ENCODE results near the gene FBN3. TPM values are rescaled to one million over a fixed set of nuclear protein-coding genes. Genes with fewer than 3 reads are reported as not detected.

The FBN3 gene
- total and polyA plus RNA-seq, 2 donors (not counting 1 experiment from before 2014, with no cell fraction given) = not detected

DNA sequence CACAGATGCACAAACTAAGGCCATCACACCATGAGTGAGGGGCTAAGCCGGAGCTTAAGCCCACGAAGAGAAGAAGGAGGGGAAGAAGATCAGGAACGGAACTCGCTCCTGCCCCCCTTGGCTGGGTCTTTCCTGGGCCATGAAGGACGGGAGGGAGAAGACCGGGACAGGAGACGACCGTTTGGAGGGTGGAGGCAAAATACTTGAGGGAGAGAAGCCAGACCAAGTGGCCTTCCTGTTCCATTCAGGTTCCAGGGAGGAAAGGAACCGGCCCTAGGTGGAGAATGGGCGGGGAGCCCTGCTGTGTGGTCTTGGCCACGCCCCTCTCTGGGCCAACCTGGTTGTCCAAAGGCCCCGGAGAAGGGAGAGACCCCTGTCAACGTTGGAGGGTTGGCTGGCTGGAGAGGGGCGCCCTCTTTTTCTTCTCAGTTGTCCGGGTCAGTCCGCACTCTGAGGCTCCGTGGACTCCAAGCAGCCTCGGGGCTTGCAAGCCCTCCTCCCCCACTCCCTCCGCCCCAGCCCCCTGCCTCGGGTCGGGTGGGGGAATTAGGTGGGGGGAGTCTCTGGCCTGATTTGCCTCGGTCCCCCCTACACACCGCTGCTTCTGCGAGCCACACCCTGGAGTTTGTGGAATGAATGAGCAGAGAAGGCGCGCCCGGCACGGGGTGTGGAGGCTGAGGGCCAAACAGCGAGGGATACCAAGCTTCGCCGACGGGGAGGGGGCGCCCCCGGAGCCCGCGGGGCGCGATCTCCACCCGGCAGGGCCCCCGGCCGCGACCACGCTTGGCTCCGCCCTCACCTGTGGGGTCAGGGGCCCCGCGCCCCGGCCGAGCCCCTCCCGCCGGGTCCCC, 757 bp downstream of the FBN3 start:
- no peaks in the 10 kb centered on the region for H4K20me1 ChIP-seq (ENCODE audit: control insufficient read depth, insufficient read depth, low read length, poor library complexity, severe bottlenecking)
- no peak for DNase-seq
- 7% methylated on average over 32 of the region's 50 CpGs for WGBS (ENCODE audit: insufficient coverage)
- intact Hi-C loops (cut with micrococcal nuclease) = no loop called here
- H3K9ac ChIP-seq (ENCODE audit: low read length) = peak overlapping the region; percentile 35
- no peak overlapping the region for H3K27ac Mint-ChIP-seq
- H3K36me3 ChIP-seq (replicated peaks in 1 of 2; ENCODE audit: control extremely low read depth in 1 of 2, control insufficient read depth in 1 of 2, extremely low read depth in 1 of 2, insufficient read depth in 2 of 2, low read length in 1 of 2) = no peaks in the 10 kb centered on the region
- CTCF ChIA-PET = no interaction called here
- TF ChIP-seq CTCF (IDR thresholded peaks at IDR 0.05) = no peak
- TF ChIP-seq EZH2 (IDR thresholded peaks at IDR 0.05; ENCODE audit: borderline replicate concordance, insufficient read depth, low read depth, low read length, poor library complexity, severe bottlenecking) = no peak
- ATAC-seq (ENCODE audit: low read depth) = peak; percentile 21
- no peak overlapping the region for H3K27ac ChIP-seq (ENCODE audit: low read length in 2 of 2)
- H3K4me1 Mint-ChIP-seq = peaks cover 14% of the 10 kb centered on the region
- no peaks in the 10 kb centered on the region for H3K9me3 Mint-ChIP-seq (ENCODE audit: insufficient read depth)
- peaks cover 51% of the 10 kb centered on the region for H3K27me3 Mint-ChIP-seq
- H3K4me3 ChIP-seq (ENCODE audit: control extremely low read depth in 1 of 5, extremely low read depth in 1 of 5, insufficient read depth in 1 of 5, low read depth in 2 of 5, low read length in 4 of 5) = peak overlapping the region in 2 of 5 experiments; percentile 16 to 21
- peaks cover 8 to 16% of the 10 kb centered on the region in 2 donors for H3K4me1 ChIP-seq (ENCODE audit: control insufficient read depth in 2 of 2, insufficient read depth in 2 of 2, low read length in 2 of 2)
- POLR2A ChIA-PET = no interaction called here
- H3K79me2 ChIP-seq (ENCODE audit: control insufficient read depth, insufficient read depth, low read length) = no peaks in the 10 kb centered on the region
- H3K4me2 ChIP-seq (replicated peaks; ENCODE audit: low read depth, low read length, poor library complexity, severe bottlenecking) = peak overlapping the region; percentile 74
- H3K4me3 Mint-ChIP-seq = peak overlapping the region; percentile 73
- peaks cover 0 to 60% (median 20%) of the 10 kb centered on the region in 4 experiments for H3K27me3 ChIP-seq (replicated peaks in 1 of 4; ENCODE audit: control extremely low read depth in 1 of 4, control insufficient read depth in 3 of 4, insufficient read depth in 4 of 4, low read length in 3 of 4)
- no peaks in the 10 kb centered on the region for H3K9me3 ChIP-seq (ENCODE audit: control extremely low read depth in 1 of 3, control insufficient read depth in 2 of 3, insufficient read depth in 1 of 3, low read length in 2 of 3)
- no peak overlapping the region for H2AFZ ChIP-seq (ENCODE audit: insufficient read depth, low read depth, low read length, poor library complexity, severe bottlenecking)

DNA sequence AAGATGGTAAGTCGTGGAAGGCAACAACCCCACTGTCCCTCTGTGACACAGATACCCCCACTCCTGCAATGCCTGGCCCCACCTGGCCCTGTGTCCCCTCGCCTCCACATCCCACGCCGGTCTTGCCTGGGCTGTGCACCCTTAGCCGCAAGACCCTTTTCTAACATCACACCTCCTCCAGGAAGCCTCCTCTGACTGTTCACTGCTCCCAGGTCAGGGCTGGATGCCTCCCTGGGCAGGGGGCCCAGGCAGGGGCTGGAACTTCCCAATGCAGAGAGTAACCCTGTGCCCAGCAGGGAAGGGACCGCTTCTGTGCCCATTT, 1.3 kb downstream of the FBN3 start:
- H3K27ac Mint-ChIP-seq = no peak overlapping the region
- no peak overlapping the region for H2AFZ ChIP-seq (ENCODE audit: insufficient read depth, low read depth, low read length, poor library complexity, severe bottlenecking)
- no peak for ATAC-seq (ENCODE audit: low read depth)

More for the DNA sequence above, 1.3 kb downstream of the FBN3 start:
- Mint-ChIP-seq H3K4me1 (peaks cover 14% of the 10 kb centered on the region), H3K27me3 (peaks cover 48% of the 10 kb centered on the region), H3K9me3 (ENCODE audit: insufficient read depth) (no peaks in the 10 kb centered on the region), H3K4me3 (peak overlapping the region; percentile 73)
- no peak for DNase-seq
- no peaks in the 10 kb centered on the region for H3K36me3 ChIP-seq (replicated peaks in 1 of 2; ENCODE audit: control extremely low read depth in 1 of 2, control insufficient read depth in 1 of 2, extremely low read depth in 1 of 2, insufficient read depth in 2 of 2, low read length in 1 of 2)
- ChIA-PET POLR2A (no interaction called here), CTCF (no interaction called here)
- no peak overlapping the region for H3K9ac ChIP-seq (ENCODE audit: low read length)
- H3K27me3 ChIP-seq (replicated peaks in 1 of 4; ENCODE audit: control extremely low read depth in 1 of 4, control insufficient read depth in 3 of 4, insufficient read depth in 4 of 4, low read length in 3 of 4) = peaks cover 0 to 57% (median 20%) of the 10 kb centered on the region in 4 experiments
- H3K4me3 ChIP-seq (ENCODE audit: control extremely low read depth in 1 of 5, extremely low read depth in 1 of 5, insufficient read depth in 1 of 5, low read depth in 2 of 5, low read length in 4 of 5) = no peak overlapping the region
- no peaks in the 10 kb centered on the region for H3K9me3 ChIP-seq (ENCODE audit: control extremely low read depth in 1 of 3, control insufficient read depth in 2 of 3, insufficient read depth in 1 of 3, low read length in 2 of 3)
- no peaks in the 10 kb centered on the region for H4K20me1 ChIP-seq (ENCODE audit: control insufficient read depth, insufficient read depth, low read length, poor library complexity, severe bottlenecking)
- H3K4me2 ChIP-seq (replicated peaks; ENCODE audit: low read depth, low read length, poor library complexity, severe bottlenecking) = peak overlapping the region; percentile 74
- peaks cover 8 to 16% of the 10 kb centered on the region in 2 donors for H3K4me1 ChIP-seq (ENCODE audit: control insufficient read depth in 2 of 2, insufficient read depth in 2 of 2, low read length in 2 of 2)
- intact Hi-C loops (cut with micrococcal nuclease) = no loop called here
- no peaks in the 10 kb centered on the region for H3K79me2 ChIP-seq (ENCODE audit: control insufficient read depth, insufficient read depth, low read length)
- TF ChIP-seq CTCF (IDR thresholded peaks at IDR 0.05) (no peak), EZH2 (IDR thresholded peaks at IDR 0.05; ENCODE audit: borderline replicate concordance, insufficient read depth, low read depth, low read length, poor library complexity, severe bottlenecking) (no peak)
- WGBS (ENCODE audit: insufficient coverage) = 90% methylated on average over 5 of the region's 6 CpGs
- no peak overlapping the region for H3K27ac ChIP-seq (ENCODE audit: low read length in 2 of 2)

All from B cell (primary cell).